GM23248 (cell line): ENCODE results near the gene PLCB1. TPM values are rescaled to one million over a fixed set of nuclear protein-coding genes. Genes with fewer than 3 reads are reported as not detected.

Experiments used
- DNase-seq: peaks from one replicate; pipeline ENCODE4 v3.0.0-alpha.2; 2015
- H2AFZ ChIP-seq: fragments of 200-600 bp; sonication (generic); 2 replicates; pipeline ENCODE4 v1.6.1; 2016; ENCODE audit warnings: antibody characterized with exemption
- H3F3A ChIP-seq: fragments of 200-600 bp; sonication (generic); 2 replicates; pipeline ENCODE4 v1.6.1; 2016; ENCODE audit warnings: mild to moderate bottlenecking, antibody characterized with exemption, mixed run types; ENCODE audit not compliant: insufficient read depth
- H3K27ac ChIP-seq: fragments of 200-600 bp; sonication (generic); 2 replicates; pipeline ENCODE4 v1.5.1; 2016; ENCODE audit warnings: mild to moderate bottlenecking
- H3K27me3 ChIP-seq: fragments of 200-600 bp; sonication (generic); replicated peaks from 2 replicates; pipeline ENCODE4 v1.6.1; 2016; ENCODE audit warnings: mild to moderate bottlenecking; ENCODE audit not compliant: insufficient read depth
- H3K36me3 ChIP-seq: fragments of 200-600 bp; sonication (generic); 2 replicates; pipeline ENCODE4 v1.6.1; 2016; ENCODE audit warnings: low read depth, mild to moderate bottlenecking
- H3K4me1 ChIP-seq: fragments of 200-600 bp; sonication (generic); 2 replicates; pipeline ENCODE4 v1.6.1; 2016; ENCODE audit warnings: mild to moderate bottlenecking; ENCODE audit not compliant: insufficient read depth
- H3K4me2 ChIP-seq: fragments of 200-600 bp; sonication (generic); one replicate; pipeline ENCODE4 v1.6.1; 2016; ENCODE audit warnings: mild to moderate bottlenecking; ENCODE audit not compliant: unreplicated experiment
- H3K4me3 ChIP-seq: fragments of 200-600 bp; sonication (generic); 2 replicates; pipeline ENCODE4 v1.5.1; 2016; ENCODE audit warnings: mild to moderate bottlenecking
- H3K79me2 ChIP-seq: fragments of 200-600 bp; sonication (generic); 2 replicates; pipeline ENCODE4 v1.6.1; 2016; ENCODE audit warnings: mild to moderate bottlenecking; ENCODE audit not compliant: insufficient read depth
- H3K9ac ChIP-seq: fragments of 200-600 bp; sonication (generic); 2 replicates; pipeline ENCODE4 v1.6.1; 2016; ENCODE audit warnings: mild to moderate bottlenecking
- H3K9me2 ChIP-seq: fragments of 200-600 bp; sonication (generic); 2 replicates; pipeline ENCODE4 v1.6.1; 2016; ENCODE audit warnings: mixed run types, mild to moderate bottlenecking, moderate library complexity; ENCODE audit not compliant: insufficient read depth
- H3K9me3 ChIP-seq: fragments of 200-600 bp; sonication (generic); one replicate; pipeline ENCODE4 v1.6.1; 2017; ENCODE audit warnings: low read depth
- H4K20me1 ChIP-seq: fragments of 200-600 bp; sonication (generic); 2 replicates; pipeline ENCODE4 v1.6.0; 2016; ENCODE audit not compliant: insufficient read depth
- EZH2 ChIP-seq: fragments of 200-600 bp; sonication (generic); IDR thresholded peaks from 2 replicates; pipeline ENCODE4 v1.6.1; 2018; ENCODE audit warnings: antibody characterized with exemption, mild to moderate bottlenecking; ENCODE audit not compliant: insufficient read depth, poor library complexity, severe bottlenecking
- EZH2phosphoT487 ChIP-seq: fragments of 200-600 bp; sonication (generic); IDR thresholded peaks from 2 replicates; pipeline ENCODE4 v1.6.1; 2018; ENCODE audit warnings: antibody characterized with exemption, moderate library complexity, mild to moderate bottlenecking, low read depth; ENCODE audit not compliant: insufficient read depth
- WGBS, 2 experiments: methylation state at CpG; one replicate each; pipeline ENCODE4 v1.1.6; 2015 to 2017; ENCODE audit warnings: low lambda C conversion rate in 2 of 2, low coverage in 1 of 2; ENCODE audit errors: missing lambda C conversion rate in 2 of 2; 5-methylcytosine and 5-hydroxymethylcytosine counted together
- in situ Hi-C: fragments of 300-500 bp; cut with MboI; formaldehyde crosslinking; loops from 2 replicates; pipeline ENCODE4 v1.15.0; 2020
- polyA plus RNA-seq: library from polyadenylated mRNA; unstranded; fragments of >200 nt; fragmentation: Nextera tagmentation; extraction: Ambion mirVana; gene quantifications from 2 replicates; pipeline ENCODE4 v1.2.1, GENCODE V29; 2016
- total RNA-seq: library from RNA; depleted of rRNA; stranded (reverse); fragments of >200 nt; shearing (Covaris generic); gene quantifications from 2 replicates; pipeline ENCODE4 v1.2.3, GENCODE V29; 2014

The PLCB1 gene
- total and polyA plus RNA-seq, 2 experiments from 2014 or later: 3.7 to 12.8 TPM

GRCh38 chr20:8326191-8326590 is 194.1 kb downstream of the PLCB1 start:
- Histone ChIP-seq H3K27me3 (no peaks in the 10 kb centered on the region), H3K4me3 (no peak overlapping the region), H3K9me3 (no peaks in the 10 kb centered on the region), H3F3A (no peaks in the 10 kb centered on the region), H3K4me1 (no peaks in the 10 kb centered on the region), H3K36me3 (no peaks in the 10 kb centered on the region), H3K9ac (no peak overlapping the region), H3K4me2 (no peak overlapping the region), H2AFZ (no peak overlapping the region), H3K9me2 (no peaks in the 10 kb centered on the region), H4K20me1 (no peaks in the 10 kb centered on the region), H3K27ac (no peak overlapping the region), H3K79me2 (no peaks in the 10 kb centered on the region)
- DNase-seq: no peak
- TF ChIP-seq EZH2phosphoT487 (no peak), EZH2 (no peak)
- in situ Hi-C loops: no loop called here
- WGBS, 2 experiments: 85% methylated on average over 3 of the region's 3 CpGs

- H2AFZ ChIP-seq: no peak overlapping the region
- H3K9ac ChIP-seq: no peak overlapping the region
- in situ Hi-C loops: no loop called here
- H3F3A ChIP-seq: no peaks in the 10 kb centered on the region; the same call in 1 of the 2 replicates
- H3K79me2 ChIP-seq: no peaks in the 10 kb centered on the region
- 93 to 99% methylated on average over 5 of the region's 5 CpGs for WGBS, 2 experiments
- no peaks in the 10 kb centered on the region for H3K9me2 ChIP-seq
- DNase-seq: no peak
- H3K27ac ChIP-seq: no peak overlapping the region
- H3K27me3 ChIP-seq: no peaks in the 10 kb centered on the region
- no peaks in the 10 kb centered on the region for H4K20me1 ChIP-seq
- TF ChIP-seq EZH2 (no peak), EZH2phosphoT487 (no peak)
- no peak overlapping the region for H3K4me2 ChIP-seq
- H3K9me3 ChIP-seq: no peaks in the 10 kb centered on the region
- H3K4me3 ChIP-seq: no peak overlapping the region
- no peaks in the 10 kb centered on the region for H3K4me1 ChIP-seq
- no peaks in the 10 kb centered on the region for H3K36me3 ChIP-seq
Measured at GRCh38 chr20:8326899-8327298, 194.8 kb downstream of the PLCB1 start.

- DNase-seq: no peak
- Histone ChIP-seq H3K4me2 (no peak overlapping the region), H4K20me1 (no peaks in the 10 kb centered on the region), H3K79me2 (no peaks in the 10 kb centered on the region), H3K9me2 (no peaks in the 10 kb centered on the region), H3K4me3 (no peak overlapping the region), H3K36me3 (no peaks in the 10 kb centered on the region), H3K27me3 (no peaks in the 10 kb centered on the region), H3F3A (no peaks in the 10 kb centered on the region; the same call in 1 of the 2 replicates), H3K27ac (no peak overlapping the region), H2AFZ (no peak overlapping the region), H3K9ac (no peak overlapping the region), H3K9me3 (no peaks in the 10 kb centered on the region), H3K4me1 (no peaks in the 10 kb centered on the region)
- no peak for TF ChIP-seq EZH2phosphoT487
- no peak for TF ChIP-seq EZH2
- in situ Hi-C loops: no loop called here
- WGBS, 2 experiments: 67 to 73% methylated on average over 1 of the region's 1 CpG
Measured at GRCh38 chr20:8328189-8328588, 196.1 kb downstream of the PLCB1 start.

- no peak overlapping the region for H3K4me2 ChIP-seq
- H2AFZ ChIP-seq: no peak overlapping the region
- H3K9ac ChIP-seq: no peak overlapping the region
- H3K9me3 ChIP-seq: no peaks in the 10 kb centered on the region
- no peaks in the 10 kb centered on the region for H3K27me3 ChIP-seq
- no peak overlapping the region for H3K27ac ChIP-seq
- no peak overlapping the region for H3K4me3 ChIP-seq
- H3K4me1 ChIP-seq: no peaks in the 10 kb centered on the region
- H4K20me1 ChIP-seq: no peaks in the 10 kb centered on the region
- H3K9me2 ChIP-seq: no peaks in the 10 kb centered on the region
- no peak for DNase-seq
- no peaks in the 10 kb centered on the region for H3K36me3 ChIP-seq
- in situ Hi-C loops: no loop called here
- no peaks in the 10 kb centered on the region for H3K79me2 ChIP-seq
- H3F3A ChIP-seq: no peaks in the 10 kb centered on the region; the same call in 1 of the 2 replicates
- no peak for TF ChIP-seq EZH2phosphoT487
- TF ChIP-seq EZH2: no peak
- WGBS, 2 experiments: 70 to 77% methylated on average over 3 of the region's 3 CpGs
Measured at GRCh38 chr20:8330319-8330784, 198.3 kb downstream of the PLCB1 start.
